Measurements from ENCODE around the gene NUBPL.

DNA sequence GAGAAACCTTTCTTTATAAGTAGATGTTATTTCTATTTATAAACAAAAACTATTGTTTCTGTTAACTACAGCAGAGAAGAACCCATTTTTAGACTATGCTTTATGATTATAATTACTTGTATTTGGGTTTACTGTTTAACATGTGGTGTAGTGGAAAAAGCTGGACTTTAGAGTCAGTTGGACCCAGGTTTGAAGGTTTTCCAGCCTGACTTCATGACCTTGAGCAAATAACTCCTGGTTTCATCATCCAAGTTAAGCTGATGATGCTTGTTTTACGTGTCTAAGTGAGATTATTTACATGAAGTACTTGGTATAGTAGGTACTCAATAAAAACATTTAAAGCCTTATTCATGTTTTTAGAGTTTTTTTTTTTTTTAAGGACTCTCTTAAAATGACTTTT lies 294.1 kb downstream of the NUBPL start:
- TF ChIP-seq, protein P1, sequence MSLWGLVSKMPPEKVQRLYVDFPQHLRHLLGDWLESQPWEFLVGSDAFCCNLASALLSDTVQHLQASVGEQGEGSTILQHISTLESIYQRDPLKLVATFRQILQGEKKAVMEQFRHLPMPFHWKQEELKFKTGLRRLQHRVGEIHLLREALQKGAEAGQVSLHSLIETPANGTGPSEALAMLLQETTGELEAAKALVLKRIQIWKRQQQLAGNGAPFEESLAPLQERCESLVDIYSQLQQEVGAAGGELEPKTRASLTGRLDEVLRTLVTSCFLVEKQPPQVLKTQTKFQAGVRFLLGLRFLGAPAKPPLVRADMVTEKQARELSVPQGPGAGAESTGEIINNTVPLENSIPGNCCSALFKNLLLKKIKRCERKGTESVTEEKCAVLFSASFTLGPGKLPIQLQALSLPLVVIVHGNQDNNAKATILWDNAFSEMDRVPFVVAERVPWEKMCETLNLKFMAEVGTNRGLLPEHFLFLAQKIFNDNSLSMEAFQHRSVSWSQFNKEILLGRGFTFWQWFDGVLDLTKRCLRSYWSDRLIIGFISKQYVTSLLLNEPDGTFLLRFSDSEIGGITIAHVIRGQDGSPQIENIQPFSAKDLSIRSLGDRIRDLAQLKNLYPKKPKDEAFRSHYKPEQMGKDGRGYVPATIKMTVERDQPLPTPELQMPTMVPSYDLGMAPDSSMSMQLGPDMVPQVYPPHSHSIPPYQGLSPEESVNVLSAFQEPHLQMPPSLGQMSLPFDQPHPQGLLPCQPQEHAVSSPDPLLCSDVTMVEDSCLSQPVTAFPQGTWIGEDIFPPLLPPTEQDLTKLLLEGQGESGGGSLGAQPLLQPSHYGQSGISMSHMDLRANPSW (CRISPR knock-in tag; conservative IDR thresholded peaks at IDR 0.05; ENCODE audit: low read depth), result no peak
- TF ChIP-seq FOXJ3 (CRISPR knock-in tag; IDR thresholded peaks at IDR 0.05; ENCODE audit: borderline replicate concordance) (no peak), EMX1 (CRISPR knock-in tag; IDR thresholded peaks at IDR 0.05) (no peak), SP1 (CRISPR knock-in tag; conservative IDR thresholded peaks at IDR 0.05) (no peak), ETV6 (CRISPR knock-in tag; IDR thresholded peaks at IDR 0.05) (no peak), ZNF121 (CRISPR knock-in tag; IDR thresholded peaks at IDR 0.05) (no peak), KAT7 (CRISPR knock-in tag; IDR thresholded peaks at IDR 0.05; ENCODE audit: borderline replicate concordance) (no peak), NFE2L1 (CRISPR knock-in tag; IDR thresholded peaks at IDR 0.05) (no peak)
- TF ChIP-seq, protein P2, sequence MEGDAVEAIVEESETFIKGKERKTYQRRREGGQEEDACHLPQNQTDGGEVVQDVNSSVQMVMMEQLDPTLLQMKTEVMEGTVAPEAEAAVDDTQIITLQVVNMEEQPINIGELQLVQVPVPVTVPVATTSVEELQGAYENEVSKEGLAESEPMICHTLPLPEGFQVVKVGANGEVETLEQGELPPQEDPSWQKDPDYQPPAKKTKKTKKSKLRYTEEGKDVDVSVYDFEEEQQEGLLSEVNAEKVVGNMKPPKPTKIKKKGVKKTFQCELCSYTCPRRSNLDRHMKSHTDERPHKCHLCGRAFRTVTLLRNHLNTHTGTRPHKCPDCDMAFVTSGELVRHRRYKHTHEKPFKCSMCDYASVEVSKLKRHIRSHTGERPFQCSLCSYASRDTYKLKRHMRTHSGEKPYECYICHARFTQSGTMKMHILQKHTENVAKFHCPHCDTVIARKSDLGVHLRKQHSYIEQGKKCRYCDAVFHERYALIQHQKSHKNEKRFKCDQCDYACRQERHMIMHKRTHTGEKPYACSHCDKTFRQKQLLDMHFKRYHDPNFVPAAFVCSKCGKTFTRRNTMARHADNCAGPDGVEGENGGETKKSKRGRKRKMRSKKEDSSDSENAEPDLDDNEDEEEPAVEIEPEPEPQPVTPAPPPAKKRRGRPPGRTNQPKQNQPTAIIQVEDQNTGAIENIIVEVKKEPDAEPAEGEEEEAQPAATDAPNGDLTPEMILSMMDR (IDR thresholded peaks at IDR 0.05), result no peak

Data from WTC11 (cell line).